ENCODE results near the gene ETHE1. TPM values are rescaled to one million over a fixed set of nuclear protein-coding genes. Genes with fewer than 3 reads are reported as not detected.
"Not testable (repeated sequence)": the region's sequence is repeated elsewhere in the genome, so short reads cannot be mapped to it uniquely, and the experiment has no call there.

ETHE1 gene
- total RNA-seq, 1 experiment from 2014 or later: 45.7 TPM

DNA sequence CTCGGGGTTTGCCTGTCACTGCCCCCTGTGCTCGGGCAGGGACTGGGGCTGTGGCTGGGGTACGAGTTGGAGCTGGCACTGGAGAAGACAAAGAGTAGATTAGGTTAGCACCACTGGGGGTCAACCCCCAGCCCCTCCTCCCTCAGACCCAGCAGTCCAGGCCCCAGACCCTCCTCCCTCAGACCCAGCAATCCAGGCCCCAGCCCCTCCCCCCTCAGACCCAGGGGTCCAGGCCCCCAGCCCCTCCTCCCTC, 25.1 kb upstream of the ETHE1 start:
- no peak for DNase-seq (ENCODE audit: low spot score)

DNA sequence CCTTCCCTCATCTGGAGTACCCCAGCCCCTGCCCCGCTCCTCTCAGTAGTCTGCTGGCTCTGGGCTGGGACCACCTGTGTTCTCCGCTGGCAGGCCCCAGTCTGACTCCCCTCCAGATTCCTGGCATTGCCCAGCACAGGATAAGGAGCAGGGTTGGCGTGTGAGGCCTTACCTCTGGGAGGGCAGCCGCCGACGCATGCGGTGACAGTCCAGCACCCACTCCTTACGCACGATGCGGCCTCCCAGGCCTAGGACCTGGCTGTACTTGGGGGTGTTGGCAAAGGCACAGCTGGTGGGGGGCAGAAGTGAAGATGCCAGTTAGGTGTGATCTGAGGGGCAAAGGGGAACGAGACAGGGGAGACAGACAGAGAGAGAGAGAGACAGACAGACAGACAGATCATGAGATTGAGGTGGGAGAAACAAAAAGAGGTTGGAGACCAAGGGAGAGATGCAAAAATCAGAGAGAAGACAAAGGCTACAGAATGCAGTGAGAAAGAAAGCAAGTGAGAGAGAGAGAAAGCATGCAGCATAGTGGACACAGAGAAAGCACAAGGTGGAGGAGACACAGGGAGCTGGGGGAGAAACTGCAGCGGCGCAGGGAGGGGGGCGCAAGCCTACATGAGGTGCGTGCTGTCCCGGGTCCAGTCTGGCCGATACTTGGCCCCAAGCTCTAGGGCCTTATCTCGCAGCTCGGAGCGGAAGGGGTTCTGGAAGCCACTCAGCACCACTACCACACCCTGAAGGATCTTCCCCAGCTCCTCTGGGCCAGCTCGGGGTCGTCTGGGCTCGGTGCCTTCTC, 24.6 kb upstream of the ETHE1 start:
- no peak for DNase-seq (ENCODE audit: low spot score)

DNA sequence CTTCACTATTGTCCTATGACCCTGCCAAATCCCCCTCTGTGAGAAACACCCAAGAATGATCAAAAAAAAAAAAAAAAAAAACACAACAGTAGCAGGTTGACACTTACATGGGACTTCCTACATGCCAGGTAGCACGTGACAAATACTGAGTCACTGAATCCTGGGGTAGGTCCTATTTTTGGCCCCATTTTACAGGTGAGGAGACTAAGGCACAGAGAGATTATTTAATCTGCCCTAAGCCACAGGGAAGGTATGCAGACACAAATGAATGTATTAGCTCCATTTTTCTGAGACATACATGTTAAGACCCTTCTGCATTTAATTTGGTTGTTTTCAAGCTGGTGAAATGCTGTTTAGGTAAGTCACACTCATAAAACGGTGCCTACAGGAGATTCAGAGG, 21.7 kb upstream of the ETHE1 start:
- no peak for DNase-seq (ENCODE audit: low spot score)

DNA sequence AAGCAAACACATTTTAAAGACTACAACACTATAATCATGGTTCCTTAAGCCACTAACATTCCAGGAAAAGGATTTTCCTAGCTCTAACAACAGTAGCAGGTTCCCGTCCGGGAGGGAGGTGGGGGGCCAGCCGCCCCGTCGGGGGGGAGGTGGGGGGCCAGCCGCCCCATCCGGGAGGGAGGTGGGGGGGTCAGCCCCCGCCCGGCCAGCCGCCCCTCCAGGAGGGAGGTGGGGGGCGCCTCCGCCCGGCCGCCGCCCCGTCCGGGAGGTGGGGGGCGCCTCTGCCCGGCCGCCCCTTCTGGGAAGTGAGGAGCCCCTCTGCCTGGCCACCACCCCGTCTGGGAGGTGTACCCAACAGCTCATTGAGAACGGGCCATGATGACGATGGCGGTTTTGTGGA, 20.9 kb upstream of the ETHE1 start:
- DNase-seq (ENCODE audit: low spot score): not testable (repeated sequence)

DNA sequence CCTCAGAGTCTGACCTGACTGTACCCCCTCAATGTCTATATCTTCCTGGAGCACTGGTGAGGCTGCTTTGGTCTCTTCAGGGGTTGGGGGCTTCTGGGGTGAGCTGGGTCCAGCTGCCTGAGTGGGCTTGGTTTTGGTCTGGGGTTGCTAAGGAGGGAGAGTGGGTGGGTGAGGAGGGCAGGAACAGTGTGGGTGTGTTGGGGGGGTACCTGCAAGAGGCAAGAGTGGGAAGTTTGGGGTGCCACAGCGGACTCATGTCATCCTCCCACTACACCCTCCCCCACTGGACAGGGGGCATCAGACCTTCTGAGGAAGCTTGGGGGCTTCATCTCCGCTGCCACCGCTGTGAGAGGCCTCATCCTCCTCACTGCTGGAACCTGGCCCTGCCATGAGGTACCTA, 19.6 kb upstream of the ETHE1 start:
- DNase-seq (ENCODE audit: low spot score): no peak

DNA sequence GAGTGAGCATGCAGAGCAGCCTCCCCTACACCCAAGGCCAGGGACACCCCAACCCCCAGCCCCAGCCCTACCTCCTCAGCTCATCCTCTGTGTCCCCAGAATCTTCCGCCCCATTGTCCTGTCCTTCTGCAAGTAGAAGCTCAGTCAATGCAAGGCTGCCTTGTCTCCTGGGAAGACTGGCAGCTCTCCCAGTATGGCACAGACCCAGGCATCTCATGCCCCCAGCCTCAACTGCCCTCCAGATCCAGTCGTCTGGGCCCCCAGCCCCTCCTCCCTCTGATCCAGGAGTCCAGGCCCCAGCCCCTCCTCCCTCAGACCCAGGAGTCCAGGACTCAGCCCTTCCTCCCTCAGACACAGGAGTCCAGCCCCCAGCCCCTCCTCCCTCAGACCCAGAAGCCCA, 19.0 kb upstream of the ETHE1 start:
- no peak for DNase-seq (ENCODE audit: low spot score)

DNA sequence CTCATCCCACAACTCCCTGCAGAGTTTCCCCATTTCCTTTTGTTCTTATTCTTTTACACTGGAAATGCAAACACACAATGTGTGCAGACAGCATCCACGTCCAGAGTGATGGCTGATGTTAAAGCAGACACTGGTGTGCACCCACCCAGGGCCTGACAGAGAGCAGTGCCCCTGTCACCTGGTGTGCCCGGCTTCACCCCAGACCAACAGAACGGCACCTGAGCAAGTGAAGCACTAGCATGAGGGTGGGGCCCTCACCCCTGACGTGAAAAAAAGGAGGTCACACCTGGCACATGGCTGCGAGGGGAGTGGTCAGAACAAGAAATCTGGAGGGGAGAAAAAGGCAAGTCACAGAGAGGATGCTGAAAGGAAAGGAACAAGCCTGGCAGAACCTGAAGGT, 18.3 kb upstream of the ETHE1 start:
- no peak for DNase-seq (ENCODE audit: low spot score)

DNA sequence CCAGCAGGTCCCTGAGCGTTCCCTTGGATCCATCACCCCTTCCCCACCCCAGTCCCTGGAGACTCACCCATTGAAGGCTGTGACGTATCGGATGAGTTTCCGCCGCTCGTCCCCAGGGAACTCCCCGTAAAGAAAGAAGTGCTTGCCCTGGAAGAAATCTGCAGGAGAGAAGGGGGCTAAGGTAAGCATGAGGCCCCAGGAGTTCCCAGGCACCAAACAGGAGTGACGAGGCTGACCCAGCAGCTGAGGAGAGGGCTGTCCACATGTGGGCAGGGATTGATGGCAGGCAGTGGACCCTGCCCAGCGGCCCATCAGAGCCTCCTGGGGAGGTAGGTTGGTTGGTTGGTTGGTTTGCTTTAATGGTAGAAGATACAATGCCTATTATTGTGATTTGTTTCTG, 17.1 kb upstream of the ETHE1 start:
- no peak for DNase-seq (ENCODE audit: low spot score)

DNA sequence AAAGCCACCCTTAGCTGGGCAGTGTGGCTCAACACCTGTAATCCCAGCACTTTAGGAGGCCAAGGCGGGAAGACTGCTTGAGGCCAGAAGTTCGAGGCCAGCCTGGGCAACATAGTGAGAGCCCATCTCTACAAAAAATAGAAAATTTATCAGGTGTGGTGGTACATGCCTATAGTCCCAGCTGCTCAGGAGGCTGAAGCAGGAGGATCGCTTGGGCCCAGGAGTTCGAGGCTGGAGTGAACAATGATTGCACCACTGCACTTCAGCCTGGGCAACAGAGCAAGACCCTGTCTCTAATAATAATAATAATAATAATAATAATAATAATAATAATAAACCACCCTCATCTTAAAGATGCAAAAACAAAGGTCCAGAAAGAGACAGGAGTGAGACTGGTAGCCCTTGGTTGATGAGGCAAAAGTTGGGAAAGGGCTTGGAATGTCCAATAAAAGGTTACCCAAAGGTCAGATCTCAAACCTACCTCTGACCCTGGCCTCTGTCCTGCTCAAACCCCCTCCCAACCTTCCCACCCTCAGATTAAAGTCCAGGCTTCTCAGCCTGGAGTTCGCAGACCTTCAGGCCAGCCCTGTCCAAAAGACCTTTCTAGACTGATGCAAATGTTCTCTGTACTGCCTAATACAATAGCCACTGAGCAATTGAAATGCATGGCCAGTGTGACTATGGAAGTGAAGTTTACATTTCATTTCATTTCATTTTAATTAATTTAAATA, 15.1 kb upstream of the ETHE1 start:
- DNase-seq (ENCODE audit: low spot score): no peak

DNA sequence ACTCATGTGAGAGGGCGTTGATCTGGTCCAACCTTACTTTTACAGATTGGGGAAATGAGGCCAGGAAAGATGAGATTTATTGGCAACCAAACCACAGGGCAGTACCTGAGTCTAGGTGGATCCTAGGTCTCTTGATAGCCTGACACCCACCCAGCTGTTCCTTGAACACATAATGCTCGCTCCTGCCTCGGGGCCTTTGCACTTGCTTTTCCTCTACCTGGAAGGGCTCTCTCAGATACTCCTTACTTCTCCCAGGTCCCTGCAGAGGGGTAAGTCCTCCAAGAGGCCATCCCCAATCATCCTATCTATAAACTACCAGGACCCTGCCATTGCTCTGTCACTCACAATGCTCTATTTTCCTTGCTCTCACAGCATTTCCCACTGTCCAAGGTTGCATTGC, 13.4 kb upstream of the ETHE1 start:
- no peak for DNase-seq (ENCODE audit: low spot score)

DNA sequence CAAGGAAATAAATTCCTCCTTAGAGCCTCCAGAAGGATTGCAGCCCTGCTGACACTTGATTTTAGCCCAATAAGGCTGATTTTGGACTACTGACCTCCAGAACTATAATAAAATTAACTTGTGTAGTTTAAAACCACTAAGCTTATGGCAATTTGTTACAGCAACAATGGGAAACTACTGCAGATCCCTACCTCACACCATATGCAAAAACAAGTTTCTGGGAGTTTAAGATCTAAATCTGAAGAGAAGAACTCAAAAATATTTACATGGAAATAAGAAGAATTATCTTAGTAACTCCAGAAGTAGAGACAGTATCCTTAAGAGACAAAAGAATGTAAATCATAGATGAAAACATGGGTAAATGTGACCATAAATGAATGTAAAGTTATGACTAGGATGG, 11.9 kb upstream of the ETHE1 start:
- no peak for DNase-seq (ENCODE audit: low spot score)

DNA sequence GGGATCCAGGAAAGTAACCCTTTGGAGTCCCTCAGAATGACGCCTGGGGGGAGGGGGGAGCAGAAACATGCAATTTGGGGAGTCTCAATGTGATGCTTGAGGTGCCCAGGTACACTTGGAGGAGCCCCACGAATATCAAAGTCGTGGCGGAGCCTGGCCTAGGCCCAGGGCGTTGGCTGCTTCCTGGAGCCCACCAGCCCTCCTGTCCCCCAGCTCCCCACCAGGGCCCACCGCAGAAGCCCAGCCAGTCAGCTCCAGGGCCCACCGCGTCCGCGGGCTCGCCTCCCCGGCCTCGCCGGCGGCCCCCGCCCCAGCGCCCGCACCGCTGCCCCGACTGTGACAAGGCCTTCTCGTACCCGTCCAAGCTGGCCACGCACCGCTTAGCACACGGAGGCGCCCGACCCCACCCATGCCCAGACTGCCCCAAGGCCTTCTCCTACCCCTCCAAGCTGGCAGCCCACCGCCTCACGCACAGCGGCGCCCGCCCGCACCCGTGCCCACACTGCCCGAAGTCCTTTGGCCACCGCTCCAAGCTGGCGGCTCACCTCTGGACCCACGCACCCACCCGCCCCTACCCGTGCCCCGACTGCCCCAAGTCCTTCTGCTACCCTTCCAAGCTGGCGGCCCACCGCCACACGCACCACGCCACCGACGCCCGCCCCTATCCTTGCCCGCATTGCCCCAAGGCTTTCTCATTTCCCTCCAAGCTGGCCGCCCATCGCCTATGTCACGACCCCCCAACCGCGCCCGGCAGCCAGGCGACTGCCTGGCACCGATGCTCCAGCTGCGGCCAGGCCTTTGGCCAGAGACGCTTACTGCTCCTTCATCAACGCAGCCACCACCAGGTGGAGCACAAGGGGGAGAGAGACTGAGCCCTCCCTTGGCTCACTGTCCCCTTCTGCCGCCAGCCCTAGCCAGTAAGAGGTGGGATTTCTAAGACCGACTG, 8.1 kb upstream of the ETHE1 start:
- DNase-seq (ENCODE audit: low spot score): peak; percentile 35

DNA sequence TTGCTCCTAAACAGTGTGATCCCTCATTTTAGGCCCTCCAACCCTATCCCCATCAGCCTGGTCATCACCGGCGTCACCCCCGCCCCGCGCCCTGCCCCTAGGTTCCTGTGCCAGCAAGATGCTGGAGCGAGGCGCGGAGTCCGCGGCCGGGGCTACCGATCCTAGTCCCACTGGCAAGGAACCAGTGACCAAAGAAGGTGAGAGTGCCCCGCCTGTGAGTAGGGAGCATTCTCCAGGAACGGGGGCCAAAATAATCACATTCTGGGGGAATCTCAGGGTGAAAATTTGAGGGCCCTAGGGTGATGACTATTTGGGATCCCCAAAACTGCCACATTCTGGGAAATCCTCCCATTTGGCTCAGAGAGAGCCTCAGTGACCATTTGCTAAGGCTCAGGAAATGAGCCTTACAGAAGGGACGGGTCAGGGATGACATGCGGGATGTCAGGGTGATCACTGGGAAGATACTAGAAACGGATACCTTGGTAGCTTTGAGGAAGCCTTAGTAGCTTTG, 7.4 kb upstream of the ETHE1 start:
- DNase-seq (ENCODE audit: low spot score): no peak

DNA sequence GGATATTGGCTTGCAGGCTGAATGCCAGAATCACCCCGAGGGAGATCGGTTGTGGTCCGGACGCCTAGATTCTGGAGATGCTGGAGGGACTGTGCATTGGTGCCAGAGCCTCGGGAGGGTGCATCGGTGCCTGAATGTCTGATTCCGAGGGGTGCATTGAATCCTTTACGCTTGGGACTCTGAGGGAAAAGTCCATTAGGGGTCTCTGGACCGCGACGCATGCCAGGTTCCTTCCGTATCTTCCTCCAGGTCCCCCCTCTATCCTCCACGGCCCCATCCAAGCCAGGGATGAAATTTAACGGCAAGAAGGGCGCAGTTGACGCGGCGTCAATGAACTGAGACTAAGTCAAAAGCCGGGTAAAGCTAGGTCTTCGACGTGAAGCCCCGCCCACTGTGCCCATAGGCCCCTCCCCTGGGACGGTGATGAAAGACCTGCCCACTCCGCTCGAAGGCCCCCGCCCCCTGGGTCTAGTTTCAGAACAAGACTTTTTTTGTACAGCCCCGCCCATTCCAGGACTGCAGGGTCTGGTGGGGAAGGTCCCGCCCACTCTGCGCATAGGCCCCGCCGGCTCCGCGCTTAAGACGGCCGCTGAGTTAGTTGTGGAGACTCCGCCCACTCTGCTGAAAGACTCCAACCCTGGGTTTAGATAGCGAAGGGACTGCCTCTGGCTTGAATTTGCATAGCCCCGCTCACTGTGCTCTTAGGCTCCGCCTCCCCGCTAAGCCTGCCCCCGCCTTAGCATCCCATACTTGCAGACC, 6.7 kb upstream of the ETHE1 start:
- peak; percentile 97 for DNase-seq (ENCODE audit: low spot score)

DNA sequence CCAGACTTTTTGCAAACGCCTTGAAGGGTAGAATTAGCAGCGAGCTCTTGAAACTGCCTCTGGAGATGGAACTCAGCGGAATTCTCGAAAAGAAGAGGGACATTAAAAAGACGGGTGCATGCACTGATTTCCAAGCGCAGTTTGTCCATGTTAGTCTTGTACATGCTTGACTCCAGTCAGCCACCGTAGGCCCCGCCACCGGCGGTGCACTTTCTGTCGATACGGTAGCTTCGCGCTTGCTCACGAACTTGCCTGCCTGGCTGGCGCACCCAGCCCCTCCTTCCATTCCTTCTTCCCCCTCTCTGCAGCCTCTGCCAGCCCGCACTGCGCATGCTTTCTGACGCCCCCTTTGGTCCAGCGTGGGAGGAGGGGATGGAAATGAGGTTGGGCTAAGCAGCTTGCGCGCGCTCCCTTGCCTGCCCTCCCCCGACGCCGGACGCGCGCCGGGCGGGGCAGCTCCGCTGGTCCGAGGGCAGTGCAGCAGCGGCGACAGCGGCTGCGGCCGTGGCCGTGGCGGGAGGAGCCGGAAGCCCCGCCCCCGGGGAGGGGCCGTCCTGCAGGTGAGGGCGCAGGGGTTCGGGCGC, 6.1 kb upstream of the ETHE1 start, which contains the start of gene ZNF575:
TSS of gene ZNF575 (plus strand) at position 227 of the 584 bp plus-strand sequence. CDS start 1,235 bp downstream, outside the sequence.
- DNase-seq (ENCODE audit: low spot score): peak; percentile 82

DNA sequence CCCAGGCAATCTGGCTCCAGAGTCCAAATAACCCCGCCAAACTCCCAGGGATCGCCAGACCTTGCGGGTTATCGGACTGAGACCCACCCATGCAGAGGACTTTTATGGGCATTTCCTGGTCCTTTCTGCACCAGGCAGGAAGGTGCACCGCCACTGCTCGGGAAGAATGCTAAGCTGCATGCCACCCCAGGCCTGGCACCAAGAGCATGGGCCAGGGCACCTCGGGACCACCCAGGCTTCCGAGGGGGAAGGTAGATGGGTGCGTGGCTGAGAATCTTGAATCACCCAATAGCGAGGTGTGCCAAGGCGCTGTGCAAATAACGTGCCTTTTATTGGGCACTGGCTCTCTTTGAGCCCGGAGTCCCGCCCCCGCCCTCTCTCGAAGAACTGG, 5.6 kb upstream of the ETHE1 start:
- DNase-seq (ENCODE audit: low spot score): no peak

DNA sequence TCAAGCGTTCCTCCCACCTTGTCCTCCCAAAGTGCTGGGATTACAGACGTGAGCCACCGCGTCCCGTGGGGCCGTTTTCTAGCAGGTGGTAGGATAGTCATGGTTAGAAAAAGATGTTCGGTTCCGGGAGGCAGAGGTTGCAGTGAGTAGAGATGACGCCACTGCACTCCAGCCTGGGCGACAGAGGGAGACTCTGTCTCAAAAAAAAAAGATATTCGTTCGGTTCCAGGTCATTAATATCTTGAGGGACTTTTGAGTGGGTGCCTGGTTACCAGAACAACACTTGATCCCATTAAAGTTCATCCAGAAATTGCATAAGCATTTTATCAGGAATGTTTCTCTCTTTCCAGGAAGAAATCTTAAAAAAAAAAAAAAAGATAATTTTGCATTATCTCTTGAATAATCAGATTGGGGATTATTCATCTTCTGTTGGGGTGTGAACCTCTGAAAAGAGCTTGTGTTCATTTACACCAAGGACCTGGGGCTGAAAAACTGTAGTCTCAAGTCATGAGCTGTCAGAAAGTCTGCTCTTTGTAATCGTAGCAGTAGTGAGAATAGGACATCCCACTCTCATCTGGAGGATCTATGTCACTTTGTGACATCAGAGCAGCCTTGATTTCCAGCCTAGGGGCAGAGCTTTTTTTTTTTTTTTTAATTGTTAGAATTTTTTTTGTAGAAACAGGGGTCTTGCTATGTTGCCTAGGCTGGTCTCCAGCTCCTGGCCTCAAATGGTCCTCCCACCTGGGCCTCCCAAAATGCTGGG, 1.0 kb upstream of the ETHE1 start:
- no peak for DNase-seq (ENCODE audit: low spot score)

DNA sequence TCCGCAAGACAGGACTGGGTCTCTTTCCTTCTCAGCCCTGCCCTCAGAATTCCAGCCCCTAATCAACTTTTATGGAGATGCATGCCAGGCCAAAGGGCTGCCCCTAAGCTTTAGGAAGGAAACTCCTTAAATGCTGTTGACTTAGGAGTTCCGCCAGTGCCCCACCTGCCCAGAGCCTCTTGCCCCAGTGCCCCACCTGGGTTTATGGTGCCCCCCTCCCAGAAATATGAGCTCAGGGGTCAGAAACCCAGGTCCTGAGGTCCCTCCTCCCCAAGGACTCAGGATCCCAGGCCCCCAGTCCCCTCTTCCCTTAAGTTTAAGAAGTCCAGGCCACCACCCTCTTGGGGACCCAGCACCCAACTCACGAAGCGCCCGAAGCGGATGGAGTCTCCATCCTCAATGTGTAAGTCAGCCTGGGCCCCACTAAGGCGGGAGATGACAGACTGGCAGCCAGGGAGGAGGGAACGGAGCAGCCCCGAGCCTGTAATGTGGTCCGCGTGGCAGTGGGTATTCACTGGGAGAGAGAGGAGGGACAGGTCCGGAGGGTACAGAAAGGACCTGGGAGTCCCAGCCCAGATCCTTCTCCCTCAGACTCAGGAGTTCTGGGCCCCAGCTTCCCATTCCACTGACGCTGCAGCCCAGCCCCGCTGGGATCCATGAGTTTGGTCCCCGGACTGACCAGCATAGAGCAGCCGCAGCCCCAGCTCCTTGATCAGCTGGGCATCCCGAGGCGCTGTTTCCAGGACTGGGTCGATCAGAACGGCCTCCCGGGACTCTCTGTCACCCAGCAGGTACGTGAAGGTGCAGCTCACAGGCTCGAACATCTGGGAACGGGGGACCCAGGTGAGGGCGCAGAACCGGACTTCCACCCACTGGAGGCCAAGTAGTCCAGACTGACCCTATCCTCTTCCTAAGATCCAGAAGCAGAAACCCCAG, 897 bp downstream of the ETHE1 start:
- no peak for DNase-seq (ENCODE audit: low spot score)

All from A172 (cell line).